GM23248 (cell line): ENCODE data around the gene DAB2IP. TPM values are rescaled to one million over a fixed set of nuclear protein-coding genes. Genes with fewer than 3 reads are reported as not detected.

ENCODE experiments used
- DNase-seq: peaks from one replicate; pipeline ENCODE4 v3.0.0-alpha.2; 2015
- H2AFZ ChIP-seq: fragments of 200-600 bp; sonication (generic); 2 replicates; pipeline ENCODE4 v1.6.1; 2016; ENCODE audit warnings: antibody characterized with exemption
- H3F3A ChIP-seq: fragments of 200-600 bp; sonication (generic); 2 replicates; pipeline ENCODE4 v1.6.1; 2016; ENCODE audit warnings: mild to moderate bottlenecking, antibody characterized with exemption, mixed run types; ENCODE audit not compliant: insufficient read depth
- H3K27ac ChIP-seq: fragments of 200-600 bp; sonication (generic); 2 replicates; pipeline ENCODE4 v1.5.1; 2016; ENCODE audit warnings: mild to moderate bottlenecking
- H3K27me3 ChIP-seq: fragments of 200-600 bp; sonication (generic); replicated peaks from 2 replicates; pipeline ENCODE4 v1.6.1; 2016; ENCODE audit warnings: mild to moderate bottlenecking; ENCODE audit not compliant: insufficient read depth
- H3K36me3 ChIP-seq: fragments of 200-600 bp; sonication (generic); 2 replicates; pipeline ENCODE4 v1.6.1; 2016; ENCODE audit warnings: low read depth, mild to moderate bottlenecking
- H3K4me1 ChIP-seq: fragments of 200-600 bp; sonication (generic); 2 replicates; pipeline ENCODE4 v1.6.1; 2016; ENCODE audit warnings: mild to moderate bottlenecking; ENCODE audit not compliant: insufficient read depth
- H3K4me2 ChIP-seq: fragments of 200-600 bp; sonication (generic); one replicate; pipeline ENCODE4 v1.6.1; 2016; ENCODE audit warnings: mild to moderate bottlenecking; ENCODE audit not compliant: unreplicated experiment
- H3K4me3 ChIP-seq: fragments of 200-600 bp; sonication (generic); 2 replicates; pipeline ENCODE4 v1.5.1; 2016; ENCODE audit warnings: mild to moderate bottlenecking
- H3K79me2 ChIP-seq: fragments of 200-600 bp; sonication (generic); 2 replicates; pipeline ENCODE4 v1.6.1; 2016; ENCODE audit warnings: mild to moderate bottlenecking; ENCODE audit not compliant: insufficient read depth
- H3K9ac ChIP-seq: fragments of 200-600 bp; sonication (generic); 2 replicates; pipeline ENCODE4 v1.6.1; 2016; ENCODE audit warnings: mild to moderate bottlenecking
- H3K9me2 ChIP-seq: fragments of 200-600 bp; sonication (generic); 2 replicates; pipeline ENCODE4 v1.6.1; 2016; ENCODE audit warnings: mixed run types, mild to moderate bottlenecking, moderate library complexity; ENCODE audit not compliant: insufficient read depth
- H3K9me3 ChIP-seq: fragments of 200-600 bp; sonication (generic); one replicate; pipeline ENCODE4 v1.6.1; 2017; ENCODE audit warnings: low read depth
- H4K20me1 ChIP-seq: fragments of 200-600 bp; sonication (generic); 2 replicates; pipeline ENCODE4 v1.6.0; 2016; ENCODE audit not compliant: insufficient read depth
- EZH2 ChIP-seq: fragments of 200-600 bp; sonication (generic); IDR thresholded peaks from 2 replicates; pipeline ENCODE4 v1.6.1; 2018; ENCODE audit warnings: antibody characterized with exemption, mild to moderate bottlenecking; ENCODE audit not compliant: insufficient read depth, poor library complexity, severe bottlenecking
- EZH2phosphoT487 ChIP-seq: fragments of 200-600 bp; sonication (generic); IDR thresholded peaks from 2 replicates; pipeline ENCODE4 v1.6.1; 2018; ENCODE audit warnings: antibody characterized with exemption, moderate library complexity, mild to moderate bottlenecking, low read depth; ENCODE audit not compliant: insufficient read depth
- WGBS, 2 experiments: methylation state at CpG; one replicate each; pipeline ENCODE4 v1.1.6; 2015 to 2017; ENCODE audit warnings: low lambda C conversion rate in 2 of 2, low coverage in 1 of 2; ENCODE audit errors: missing lambda C conversion rate in 2 of 2; 5-methylcytosine and 5-hydroxymethylcytosine counted together
- in situ Hi-C: fragments of 300-500 bp; cut with MboI; formaldehyde crosslinking; loops from 2 replicates; pipeline ENCODE4 v1.15.0; 2020
- polyA plus RNA-seq: library from polyadenylated mRNA; unstranded; fragments of >200 nt; fragmentation: Nextera tagmentation; extraction: Ambion mirVana; gene quantifications from 2 replicates; pipeline ENCODE4 v1.2.1, GENCODE V29; 2016
- total RNA-seq: library from RNA; depleted of rRNA; stranded (reverse); fragments of >200 nt; shearing (Covaris generic); gene quantifications from 2 replicates; pipeline ENCODE4 v1.2.3, GENCODE V29; 2014

DAB2IP gene
- total and polyA plus RNA-seq, 2 experiments from 2014 or later: 2.6 to 19.7 TPM

DNA sequence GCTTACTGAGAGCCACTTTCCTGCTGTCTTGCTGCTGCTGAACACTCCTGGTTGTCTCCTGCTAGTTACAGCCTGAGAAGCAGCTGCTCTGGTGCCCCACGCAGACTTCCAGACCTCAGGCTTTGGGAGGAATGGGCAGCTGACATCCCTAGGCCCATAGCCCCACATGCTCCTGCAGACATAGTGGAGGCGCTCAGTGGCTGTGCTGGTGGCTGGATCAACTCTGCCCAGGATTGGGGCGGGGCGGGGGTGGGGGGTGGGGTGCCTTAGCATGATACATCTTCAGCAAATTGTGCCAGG is 93.9 kb downstream of the DAB2IP start:
- H3K27me3 ChIP-seq: no peaks in the 10 kb centered on the region
- no peaks in the 10 kb centered on the region for H3K36me3 ChIP-seq
- H3K9me2 ChIP-seq: no peaks in the 10 kb centered on the region
- H3K4me3 ChIP-seq: no peak overlapping the region
- H3K4me1 ChIP-seq: peaks cover 39% of the 10 kb centered on the region
- H3K27ac ChIP-seq: no peak overlapping the region
- in situ Hi-C loops: no loop called here
- WGBS, 2 experiments: 90 to 98% methylated on average over 2 to 4 of the region's 4 CpGs
- peaks cover 24% of the 10 kb centered on the region for H3F3A ChIP-seq
- TF ChIP-seq EZH2: no peak
- TF ChIP-seq EZH2phosphoT487: no peak
- no peaks in the 10 kb centered on the region for H3K9me3 ChIP-seq
- no peak overlapping the region for H3K9ac ChIP-seq
- H3K4me2 ChIP-seq: no peak overlapping the region
- no peak for DNase-seq
- H3K79me2 ChIP-seq: peaks cover 6% of the 10 kb centered on the region; the same call in 1 of the 2 replicates
- H4K20me1 ChIP-seq: no peaks in the 10 kb centered on the region
- no peak overlapping the region for H2AFZ ChIP-seq

- in situ Hi-C loops: no loop called here
- H3K9ac ChIP-seq: no peak overlapping the region
- H3K4me1 ChIP-seq: peaks cover 39% of the 10 kb centered on the region
- H3K79me2 ChIP-seq: peaks cover 17% of the 10 kb centered on the region
- no peak for DNase-seq
- H3K9me2 ChIP-seq: no peaks in the 10 kb centered on the region
- no peak overlapping the region for H3K4me2 ChIP-seq
- 85 to 86% methylated on average over 5 of the region's 5 CpGs for WGBS, 2 experiments
- peaks cover 24% of the 10 kb centered on the region for H3F3A ChIP-seq
- H3K27me3 ChIP-seq: no peaks in the 10 kb centered on the region
- TF ChIP-seq EZH2 (no peak), EZH2phosphoT487 (no peak)
- no peaks in the 10 kb centered on the region for H3K9me3 ChIP-seq
- no peaks in the 10 kb centered on the region for H3K36me3 ChIP-seq
- H3K27ac ChIP-seq: no peak overlapping the region
- no peak overlapping the region for H3K4me3 ChIP-seq
- no peak overlapping the region for H2AFZ ChIP-seq
- H4K20me1 ChIP-seq: no peaks in the 10 kb centered on the region
Observed at GRCh38 chr9:121746411-121746810, 95.0 kb downstream of the DAB2IP start.

GRCh38 chr9:121746866-121747265 is 95.4 kb downstream of the DAB2IP start:
- in situ Hi-C loops: no loop called here
- no peaks in the 10 kb centered on the region for H3K27me3 ChIP-seq
- peaks cover 24% of the 10 kb centered on the region for H3F3A ChIP-seq
- no peaks in the 10 kb centered on the region for H4K20me1 ChIP-seq
- no peaks in the 10 kb centered on the region for H3K36me3 ChIP-seq
- peaks cover 39% of the 10 kb centered on the region for H3K4me1 ChIP-seq
- no peak overlapping the region for H3K9ac ChIP-seq
- peaks cover 21% of the 10 kb centered on the region for H3K79me2 ChIP-seq
- no peak overlapping the region for H2AFZ ChIP-seq
- 86 to 91% methylated on average over 1 of the region's 1 CpG for WGBS, 2 experiments
- H3K9me3 ChIP-seq: no peaks in the 10 kb centered on the region
- no peak overlapping the region for H3K4me3 ChIP-seq
- TF ChIP-seq EZH2phosphoT487 (no peak), EZH2 (no peak)
- no peak overlapping the region for H3K4me2 ChIP-seq
- H3K9me2 ChIP-seq: no peaks in the 10 kb centered on the region
- H3K27ac ChIP-seq: no peak overlapping the region
- no peak for DNase-seq

GRCh38 chr9:121748074-121748473 is 96.6 kb downstream of the DAB2IP start:
- Histone ChIP-seq H3K9me2 (no peaks in the 10 kb centered on the region), H3K36me3 (no peaks in the 10 kb centered on the region), H3K4me1 (peaks cover 34% of the 10 kb centered on the region), H3K9ac (peak overlapping the region; percentile 54; the same call in 1 of the 2 replicates), H3K4me2 (peak overlapping the region; percentile 2), H3F3A (peaks cover 24% of the 10 kb centered on the region), H3K27ac (peak overlapping the region; percentile 61), H4K20me1 (no peaks in the 10 kb centered on the region), H3K79me2 (peaks cover 30% of the 10 kb centered on the region), H3K9me3 (no peaks in the 10 kb centered on the region), H2AFZ (no peak overlapping the region), H3K27me3 (no peaks in the 10 kb centered on the region), H3K4me3 (no peak overlapping the region)
- 41 to 52% methylated on average over 6 of the region's 6 CpGs for WGBS, 2 experiments
- no peak for TF ChIP-seq EZH2phosphoT487
- no peak for TF ChIP-seq EZH2
- DNase-seq: peak; percentile 70
- in situ Hi-C loops: no loop called here

DNA sequence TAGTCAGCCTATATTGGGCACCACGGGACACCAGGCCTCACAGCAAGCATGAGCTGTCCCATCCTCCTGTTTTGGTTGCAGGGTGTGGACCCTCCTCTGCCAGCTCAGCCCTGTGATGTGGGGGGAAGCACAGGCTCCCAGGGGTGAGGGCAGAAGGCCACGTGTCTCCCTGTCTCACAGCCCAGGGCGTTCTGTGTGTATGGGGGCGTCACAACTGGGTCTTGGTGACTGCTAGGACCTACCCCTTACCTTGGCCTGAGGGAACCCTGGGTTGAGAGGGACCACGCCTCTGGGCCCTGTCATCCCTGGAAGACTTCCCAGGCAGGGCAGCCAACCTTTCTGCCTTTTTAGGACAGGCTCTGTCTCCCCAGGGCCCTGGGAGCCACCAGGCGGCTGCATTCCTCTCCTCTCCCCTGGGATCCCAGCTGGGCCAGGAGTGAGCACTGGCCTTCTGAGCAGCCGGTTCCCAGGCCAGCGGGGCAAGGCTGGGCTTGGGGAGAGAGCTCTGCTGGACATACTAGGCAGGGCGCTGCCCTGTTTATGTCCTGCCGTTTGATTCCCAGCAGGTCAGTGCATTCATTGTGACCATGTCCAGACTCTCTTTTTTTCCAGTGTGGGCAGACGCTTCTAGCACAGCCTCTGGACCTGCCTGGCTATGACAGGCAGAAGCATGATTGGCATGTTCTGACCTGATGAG is 97.4 kb downstream of the DAB2IP start:
- H4K20me1 ChIP-seq: no peaks in the 10 kb centered on the region
- H2AFZ ChIP-seq: no peak overlapping the region
- 31 to 40% methylated on average over 11 of the region's 11 CpGs for WGBS, 2 experiments
- DNase-seq: peak; percentile 69
- H3K27me3 ChIP-seq: no peaks in the 10 kb centered on the region
- H3K27ac ChIP-seq: peak overlapping the region; percentile 61
- no peaks in the 10 kb centered on the region for H3K9me3 ChIP-seq
- H3K79me2 ChIP-seq: peaks cover 35% of the 10 kb centered on the region
- in situ Hi-C loops: no loop called here
- peaks cover 26% of the 10 kb centered on the region for H3K4me1 ChIP-seq
- H3K4me2 ChIP-seq: peak overlapping the region; percentile 2
- peak overlapping the region; percentile 54 for H3K9ac ChIP-seq
- H3K36me3 ChIP-seq: no peaks in the 10 kb centered on the region
- H3K9me2 ChIP-seq: no peaks in the 10 kb centered on the region
- H3F3A ChIP-seq: peaks cover 21% of the 10 kb centered on the region
- no peak overlapping the region for H3K4me3 ChIP-seq
- no peak for TF ChIP-seq EZH2
- no peak for TF ChIP-seq EZH2phosphoT487
